Sigmoid colon (tissue), 4 donors: ENCODE data around the gene TBC1D2B.

Experiments used
- CTCF ChIP-seq, 4 experiments: fragments of 450-650 bp in 3 of 4; fragments of 200-600 bp in 1 of 4; IDR thresholded peaks; one replicate each; pipeline ENCODE4 v1.5.1; 2016 to 2019; ENCODE audit warnings: antibody characterized with exemption in 4 of 4, mild to moderate bottlenecking in 3 of 4, moderate library complexity in 2 of 4
- POLR2A ChIP-seq, 2 donors: fragments of 450-650 bp; IDR thresholded peaks; one replicate each; pipeline ENCODE4 v1.6.1; 2016; ENCODE audit warnings: antibody characterized with exemption in 2 of 2, mild to moderate bottlenecking in 2 of 2, moderate library complexity in 2 of 2
- POLR2AphosphoS5 ChIP-seq, 4 donors: sonication (generic); formaldehyde crosslinking; IDR thresholded peaks; one replicate each; pipeline ENCODE4 v1.6.1; 2017; ENCODE audit warnings: antibody characterized with exemption in 4 of 4

DNA sequence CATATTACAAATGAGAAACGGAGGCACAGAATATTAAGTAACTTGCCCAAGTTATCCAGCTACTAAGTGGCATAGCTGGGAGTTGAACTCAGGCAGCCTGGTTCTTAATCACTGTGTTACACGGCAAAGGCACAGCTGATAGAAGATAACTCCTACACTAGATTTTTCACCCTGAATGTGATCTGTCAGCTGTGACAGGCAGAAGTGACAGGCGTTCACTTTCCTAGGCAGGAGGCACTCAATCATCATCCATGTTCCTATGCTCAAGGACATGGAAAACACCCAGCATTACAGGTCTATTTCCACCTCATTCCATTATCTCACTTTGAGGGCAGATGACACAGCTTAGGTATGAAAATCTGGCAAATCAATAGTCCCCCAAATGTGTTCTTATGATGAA lies 35.6 kb downstream of the TBC1D2B start:
- TF ChIP-seq CTCF (IDR thresholded peaks at IDR 0.05): no peak
- TF ChIP-seq POLR2A (IDR thresholded peaks at IDR 0.05): no peak
- no peak for TF ChIP-seq POLR2AphosphoS5 (IDR thresholded peaks at IDR 0.05)
